ENCODE measurements around the gene MYH14.
"Not testable (repeated sequence)": the region's sequence is repeated elsewhere in the genome, so short reads cannot be mapped to it uniquely, and the experiment has no call there.

Gene MYH14

GRCh38 chr19:50228153-50228552, 24.7 kb downstream of the MYH14 start:
- DNase-seq = not testable (repeated sequence)

- no peak for DNase-seq
Measured at GRCh38 chr19:50230379-50231351, 27.2 kb downstream of the MYH14 start.

DNA sequence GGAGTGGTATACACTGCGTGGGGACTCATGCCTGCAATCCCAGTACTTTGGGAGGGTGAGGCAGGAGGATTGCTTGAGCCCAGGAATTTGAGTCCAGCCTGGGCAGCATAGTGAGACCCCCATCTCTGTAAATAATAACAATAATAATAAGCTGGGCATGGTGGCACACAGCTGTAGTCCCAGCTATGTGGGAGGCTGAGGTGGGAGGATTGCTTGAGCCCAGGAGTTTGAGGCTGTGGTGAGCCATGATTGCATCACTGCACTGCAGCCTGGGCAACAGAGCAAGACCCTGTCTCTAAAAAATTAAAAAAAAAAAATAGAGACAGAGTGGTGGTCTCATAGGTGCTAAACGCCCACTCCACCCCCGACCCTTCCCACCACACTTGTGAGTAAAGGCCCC, 28.0 kb downstream of the MYH14 start:
- not testable (repeated sequence) for DNase-seq

GRCh38 chr19:50231821-50232220, 28.4 kb downstream of the MYH14 start:
- no peak for DNase-seq

DNA sequence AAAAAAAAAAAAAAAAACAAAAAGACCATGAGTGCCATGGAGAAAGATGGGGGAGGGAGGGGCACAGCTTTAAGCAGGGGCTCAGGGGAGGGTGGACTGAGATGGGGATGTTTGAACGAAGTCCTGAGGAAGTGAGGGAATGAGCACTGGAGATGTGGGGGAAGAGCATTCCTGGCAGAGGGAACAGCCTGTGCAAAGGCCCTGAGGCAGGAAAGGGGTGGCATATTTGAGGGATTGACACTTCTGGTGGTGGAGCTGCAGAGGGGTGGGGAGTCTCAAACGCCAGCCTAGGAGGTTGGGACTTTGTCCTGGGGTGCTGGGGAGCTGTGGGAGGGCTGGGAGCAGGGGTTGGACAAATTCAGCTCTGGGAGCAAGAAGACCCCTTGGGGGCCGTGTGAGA, 29.2 kb downstream of the MYH14 start:
- no peak for DNase-seq

GRCh38 chr19:50233308-50233910, 30.0 kb downstream of the MYH14 start:
- no peak for DNase-seq

DNA sequence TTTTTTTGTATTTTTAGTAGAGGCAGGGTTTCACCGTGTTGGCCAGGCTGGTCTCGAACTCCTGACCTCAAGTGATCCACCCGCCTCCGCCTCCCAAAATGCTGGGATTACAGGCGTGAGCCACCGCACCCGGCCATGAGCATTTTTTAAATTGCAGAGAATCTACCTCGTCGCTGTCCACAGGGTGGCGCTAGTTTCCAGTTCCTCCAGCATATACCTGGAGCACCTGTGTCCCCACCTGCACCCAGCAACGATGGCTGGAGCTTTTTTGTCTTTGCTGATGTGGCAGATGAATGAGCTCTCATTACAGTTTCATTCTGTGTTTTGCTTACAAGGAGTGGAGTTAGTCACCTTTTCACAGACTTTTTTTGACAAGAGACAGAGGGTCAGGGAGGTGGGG, 34.1 kb downstream of the MYH14 start:
- DNase-seq = not testable (repeated sequence)

- no peak for DNase-seq
Measured at GRCh38 chr19:50238043-50238442, 34.6 kb downstream of the MYH14 start.

DNA sequence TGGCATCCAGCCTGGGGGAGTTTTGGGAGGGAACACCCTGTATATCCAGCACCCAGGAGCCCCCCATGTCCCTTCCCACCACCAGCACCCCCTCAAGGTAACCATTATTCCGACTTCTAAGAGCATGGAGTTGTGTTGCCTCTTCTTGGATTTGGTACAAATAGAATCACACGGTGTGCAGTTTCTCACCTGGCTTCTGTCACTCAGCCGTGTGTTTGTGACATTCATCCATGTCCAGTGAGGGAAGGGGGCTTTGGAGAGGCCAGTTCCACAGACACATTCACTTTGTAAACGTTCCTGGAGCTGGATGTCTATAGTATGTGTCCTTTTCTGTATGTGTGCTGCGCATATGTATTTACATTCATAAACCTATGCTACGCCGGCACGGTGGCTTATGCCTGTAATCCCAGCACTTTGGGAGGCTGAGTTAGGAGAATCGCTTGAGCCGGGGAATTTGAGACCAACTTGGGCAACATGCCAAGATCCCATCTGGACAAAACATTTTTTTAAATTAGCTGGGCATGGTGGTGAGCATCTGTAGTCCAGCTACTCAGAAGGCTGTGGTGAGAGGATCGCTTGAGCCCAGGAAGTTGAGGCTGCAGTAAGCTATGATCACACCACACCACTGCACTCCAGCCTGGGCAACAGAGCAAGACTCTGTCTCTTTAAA, 36.6 kb downstream of the MYH14 start:
- peak; percentile 26 for DNase-seq

DNA sequence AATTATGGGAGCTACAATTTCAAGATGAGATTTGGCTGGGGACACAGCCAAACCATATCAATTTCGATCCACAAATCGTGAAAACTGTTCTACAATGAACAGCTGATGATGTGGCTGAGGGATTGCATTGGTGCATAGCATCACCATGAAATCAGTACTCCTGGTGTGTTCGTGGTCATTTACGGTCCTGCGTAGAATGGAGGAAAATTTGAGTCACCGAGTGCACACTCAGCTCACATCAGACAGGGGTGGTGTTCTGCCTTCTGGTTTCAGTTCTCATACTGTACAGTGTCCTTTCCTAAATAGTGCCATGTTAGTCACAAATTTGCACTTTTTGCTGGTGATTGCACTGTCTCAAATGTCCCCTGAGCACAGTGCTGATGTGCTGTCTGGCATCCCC, 39.2 kb downstream of the MYH14 start:
- DNase-seq = peak; percentile 94

DNA sequence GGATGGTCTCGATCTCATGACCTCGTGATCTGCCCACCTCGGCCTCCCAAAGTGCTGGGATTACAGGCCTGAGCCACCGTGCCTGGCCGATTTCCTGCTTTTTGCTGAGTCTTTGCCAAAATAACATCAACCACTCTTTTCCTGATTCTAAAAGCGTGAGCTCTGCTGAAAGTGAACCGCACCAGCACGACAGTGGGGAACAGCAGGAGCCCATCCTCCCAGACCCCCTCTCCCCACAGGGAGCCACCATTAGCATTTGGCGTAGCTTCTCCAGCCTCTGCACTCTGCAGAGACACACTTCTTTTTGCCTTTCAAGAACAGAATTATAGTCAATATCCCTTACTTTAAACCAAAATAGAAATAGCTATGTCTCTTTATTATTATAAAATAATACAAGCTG, 41.3 kb downstream of the MYH14 start:
- no peak for DNase-seq

- no peak for DNase-seq
Measured at GRCh38 chr19:50248413-50248812, 45.0 kb downstream of the MYH14 start.

- no peak for DNase-seq
Measured at GRCh38 chr19:50248826-50249225, 45.4 kb downstream of the MYH14 start.

DNA sequence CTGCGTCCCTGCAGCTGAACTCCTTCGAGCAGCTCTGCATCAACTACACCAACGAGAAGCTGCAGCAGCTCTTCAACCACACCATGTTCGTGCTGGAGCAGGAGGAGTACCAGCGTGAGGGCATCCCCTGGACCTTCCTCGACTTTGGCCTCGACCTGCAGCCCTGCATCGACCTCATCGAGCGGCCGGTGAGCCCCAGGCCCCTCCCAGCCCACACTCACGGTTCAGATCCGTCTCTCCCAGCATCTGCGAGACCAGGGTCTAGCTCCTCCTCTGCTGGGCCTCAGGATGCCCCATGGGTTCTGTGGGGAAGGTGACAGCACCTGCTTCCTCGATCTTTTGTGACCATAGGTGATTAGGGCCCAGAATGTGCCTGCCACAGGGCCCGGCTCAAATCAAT, 46.2 kb downstream of the MYH14 start:
- DNase-seq = no peak

DNA sequence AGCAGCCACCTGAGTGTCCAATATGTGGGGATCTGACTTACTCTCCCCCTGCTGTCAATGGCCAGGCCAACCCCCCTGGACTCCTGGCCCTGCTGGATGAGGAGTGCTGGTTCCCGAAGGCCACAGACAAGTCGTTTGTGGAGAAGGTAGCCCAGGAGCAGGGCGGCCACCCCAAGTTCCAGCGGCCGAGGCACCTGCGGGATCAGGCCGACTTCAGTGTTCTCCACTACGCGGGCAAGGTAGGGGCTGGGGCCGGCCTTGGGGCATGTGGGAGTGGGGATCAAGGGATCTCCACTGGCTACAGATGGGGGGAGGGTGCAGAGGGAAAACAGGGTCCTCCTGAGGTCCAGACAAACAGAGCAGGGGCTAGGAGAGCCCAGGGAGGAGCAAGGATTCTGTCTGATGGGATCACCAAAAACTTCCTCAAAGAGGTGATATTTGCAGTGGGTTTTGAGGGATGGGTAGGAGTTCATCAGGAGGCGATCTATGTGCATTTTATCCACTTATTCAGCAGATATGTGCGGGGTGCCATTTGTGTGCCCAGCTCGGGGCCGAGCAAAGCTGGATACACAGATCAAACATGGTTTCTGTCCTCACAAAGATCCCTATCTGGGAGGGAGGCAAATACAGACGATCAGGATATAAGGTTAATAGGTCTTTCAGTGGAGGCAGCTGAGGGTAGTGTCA, 47.2 kb downstream of the MYH14 start:
- DNase-seq = no peak

DNA sequence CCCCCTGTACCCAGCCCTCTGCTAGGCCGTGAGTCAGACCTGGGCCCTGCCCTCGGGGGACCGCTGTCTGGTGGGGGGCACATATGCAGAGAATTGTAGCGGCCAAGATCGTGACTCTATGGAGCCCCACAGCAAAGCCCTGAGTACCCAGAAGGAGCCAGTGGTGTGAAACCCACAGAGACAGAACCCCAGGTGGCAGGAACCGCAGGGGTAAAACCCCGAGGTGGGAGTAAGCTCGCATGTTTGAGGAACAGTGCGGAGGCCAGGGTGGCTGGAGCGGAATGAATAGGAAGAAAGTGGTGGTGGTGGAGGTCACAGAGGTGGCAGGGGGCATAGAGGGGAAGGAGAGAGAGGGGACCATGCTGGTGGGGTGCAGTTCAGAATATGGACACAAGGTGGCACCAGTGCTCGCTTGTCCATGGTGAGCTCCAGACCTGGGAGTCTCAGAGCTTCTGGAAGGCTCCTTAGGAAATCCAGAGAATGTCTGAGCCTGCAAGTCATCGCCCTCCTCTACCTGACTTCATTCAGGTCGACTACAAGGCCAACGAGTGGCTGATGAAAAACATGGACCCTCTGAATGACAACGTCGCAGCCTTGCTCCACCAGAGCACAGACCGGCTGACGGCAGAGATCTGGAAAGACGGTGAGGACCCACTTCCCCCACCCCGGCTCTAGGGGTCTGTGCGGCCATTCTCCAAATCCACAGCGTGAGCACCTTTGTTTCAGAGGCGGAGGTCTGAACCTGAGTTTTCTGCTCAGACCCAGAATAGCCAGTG, 48.9 kb downstream of the MYH14 start:
- no peak for DNase-seq

DNA sequence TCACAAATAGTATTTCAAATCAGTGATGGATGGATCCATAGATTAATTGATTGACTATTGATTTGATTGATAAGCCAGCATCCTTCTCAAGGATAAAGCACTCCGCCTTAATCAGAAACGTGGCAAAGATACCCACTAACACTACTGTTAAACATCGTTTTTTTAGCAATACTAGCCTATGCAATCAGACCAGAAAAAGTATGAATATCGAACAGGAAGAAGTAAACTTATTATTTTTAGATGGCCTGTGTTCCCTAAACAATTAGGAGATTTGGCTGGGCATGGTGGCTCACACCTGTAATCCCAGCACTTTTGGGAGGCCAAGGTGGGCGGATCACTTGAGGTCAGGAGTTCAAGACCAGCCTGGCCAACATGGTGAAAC, 49.5 kb downstream of the MYH14 start:
- no peak for DNase-seq

GRCh38 chr19:50255115-50255514, 51.7 kb downstream of the MYH14 start:
- no peak for DNase-seq

GRCh38 chr19:50257141-50257540, 53.7 kb downstream of the MYH14 start:
- DNase-seq = no peak

GRCh38 chr19:50258918-50259372, 55.5 kb downstream of the MYH14 start:
- no peak for DNase-seq

DNA sequence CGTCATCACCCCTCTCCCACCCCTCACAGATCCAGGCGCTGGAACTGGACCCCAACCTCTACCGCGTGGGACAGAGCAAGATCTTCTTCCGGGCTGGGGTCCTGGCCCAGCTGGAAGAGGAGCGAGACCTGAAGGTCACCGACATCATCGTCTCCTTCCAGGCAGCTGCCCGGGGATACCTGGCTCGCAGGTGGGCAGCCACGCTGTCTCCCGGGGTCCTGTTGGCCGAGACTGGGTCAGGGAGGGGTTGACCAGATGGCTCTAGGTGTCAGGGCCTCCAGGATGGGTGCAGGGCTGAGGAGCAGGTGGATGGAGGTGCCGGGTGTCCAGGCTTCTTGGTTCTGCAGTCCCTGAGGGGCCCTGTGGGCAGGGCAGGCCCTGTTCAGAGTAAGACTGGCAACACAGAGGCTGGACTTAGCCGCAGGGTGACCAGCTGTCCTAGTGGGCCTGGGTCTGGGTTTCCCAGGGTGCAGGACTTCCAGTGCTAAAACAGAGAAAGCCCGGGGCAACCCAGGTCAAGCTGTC, 58.1 kb downstream of the MYH14 start:
- DNase-seq = no peak

DNA sequence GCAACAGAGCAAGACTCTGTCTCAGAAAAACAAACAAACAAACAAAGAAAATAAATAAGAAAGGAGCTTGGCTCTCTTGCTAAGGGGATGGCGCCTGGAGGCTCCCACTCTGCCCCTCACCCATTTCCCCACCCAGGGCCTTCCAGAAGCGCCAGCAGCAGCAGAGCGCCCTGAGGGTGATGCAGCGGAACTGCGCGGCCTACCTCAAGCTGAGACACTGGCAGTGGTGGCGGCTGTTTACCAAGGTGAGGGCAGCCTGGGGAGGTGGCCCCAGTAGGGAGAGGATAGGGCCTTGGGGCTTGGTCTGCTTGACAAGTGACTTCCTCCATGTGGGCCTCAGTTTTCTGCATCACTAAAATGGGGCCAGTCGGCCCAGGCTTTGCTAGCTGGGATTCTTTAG, 59.8 kb downstream of the MYH14 start:
- no peak for DNase-seq
